ENCODE results near the gene SLC66A2. TPM values are rescaled to one million over a fixed set of nuclear protein-coding genes. Genes with fewer than 3 reads are reported as not detected.

The SLC66A2 gene
- total and polyA plus RNA-seq, 8 donors = 18.1 to 148 (median 24.4) TPM

- Histone ChIP-seq H3K4me1 (no peaks in the 10 kb centered on the region), H3K27me3 (peaks cover 0 to 5% (median 0%) of the 10 kb centered on the region in 3 donors), H3K36me3 (no peaks in the 10 kb centered on the region), H3K9me3 (peaks cover 17 to 84% (median 54%) of the 10 kb centered on the region in 4 donors), H3K27ac (no peak overlapping the region), H3K4me3 (no peak overlapping the region)
- TF ChIP-seq POLR2A (IDR thresholded peaks at IDR 0.05) (no peak), EP300 (IDR thresholded peaks at IDR 0.05) (no peak), POLR2AphosphoS5 (IDR thresholded peaks at IDR 0.05) (no peak)
- TF ChIP-seq, protein P1, sequence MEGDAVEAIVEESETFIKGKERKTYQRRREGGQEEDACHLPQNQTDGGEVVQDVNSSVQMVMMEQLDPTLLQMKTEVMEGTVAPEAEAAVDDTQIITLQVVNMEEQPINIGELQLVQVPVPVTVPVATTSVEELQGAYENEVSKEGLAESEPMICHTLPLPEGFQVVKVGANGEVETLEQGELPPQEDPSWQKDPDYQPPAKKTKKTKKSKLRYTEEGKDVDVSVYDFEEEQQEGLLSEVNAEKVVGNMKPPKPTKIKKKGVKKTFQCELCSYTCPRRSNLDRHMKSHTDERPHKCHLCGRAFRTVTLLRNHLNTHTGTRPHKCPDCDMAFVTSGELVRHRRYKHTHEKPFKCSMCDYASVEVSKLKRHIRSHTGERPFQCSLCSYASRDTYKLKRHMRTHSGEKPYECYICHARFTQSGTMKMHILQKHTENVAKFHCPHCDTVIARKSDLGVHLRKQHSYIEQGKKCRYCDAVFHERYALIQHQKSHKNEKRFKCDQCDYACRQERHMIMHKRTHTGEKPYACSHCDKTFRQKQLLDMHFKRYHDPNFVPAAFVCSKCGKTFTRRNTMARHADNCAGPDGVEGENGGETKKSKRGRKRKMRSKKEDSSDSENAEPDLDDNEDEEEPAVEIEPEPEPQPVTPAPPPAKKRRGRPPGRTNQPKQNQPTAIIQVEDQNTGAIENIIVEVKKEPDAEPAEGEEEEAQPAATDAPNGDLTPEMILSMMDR (IDR thresholded peaks at IDR 0.05) = no peak
- 91 to 93% (median 92%) methylated on average over 14 of the region's 14 CpGs for WGBS, 5 donors
- intact Hi-C loops (cut with DNase I; ENCODE audit: low total_unique reads) = no loop called here
- DNase-seq = no peak
Measured at GRCh38 chr18:79889569-79889968, 61.9 kb downstream of the SLC66A2 start.

DNA sequence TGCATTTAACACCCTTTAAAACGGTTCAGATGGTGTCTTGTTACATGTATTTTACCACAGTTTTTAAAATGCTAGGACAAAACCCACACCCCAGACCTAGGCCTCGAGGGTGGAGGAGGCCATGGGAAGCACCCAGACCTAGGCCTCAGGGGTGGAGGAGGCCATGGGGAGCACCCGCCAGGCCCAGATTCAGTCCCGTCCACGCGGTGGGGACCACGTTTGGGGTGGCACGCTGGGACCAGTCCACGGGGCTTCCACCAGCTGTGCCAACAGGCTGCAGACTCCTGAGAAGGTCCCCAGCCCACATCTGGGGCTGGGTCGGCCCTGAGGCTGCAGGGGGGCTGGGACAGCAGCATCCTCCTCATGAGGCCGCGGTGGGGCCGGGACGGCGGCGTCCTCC, 63.4 kb downstream of the SLC66A2 start:
- DNase-seq = no peak
- peaks cover 0 to 5% (median 0%) of the 10 kb centered on the region in 3 donors for H3K27me3 ChIP-seq
- H3K27ac ChIP-seq = no peak overlapping the region
- H3K4me1 ChIP-seq = no peaks in the 10 kb centered on the region
- intact Hi-C loops (cut with DNase I; ENCODE audit: low total_unique reads) = no loop called here
- WGBS, 5 donors = 83 to 95% (median 89%) methylated on average over 4 to 16 of the region's 16 CpGs
- H3K36me3 ChIP-seq = no peaks in the 10 kb centered on the region
- TF ChIP-seq POLR2AphosphoS5 (IDR thresholded peaks at IDR 0.05) (no peak), EP300 (IDR thresholded peaks at IDR 0.05) (no peak)
- H3K9me3 ChIP-seq = peaks cover 17 to 77% (median 46%) of the 10 kb centered on the region in 4 donors
- H3K4me3 ChIP-seq = no peak overlapping the region

DNA sequence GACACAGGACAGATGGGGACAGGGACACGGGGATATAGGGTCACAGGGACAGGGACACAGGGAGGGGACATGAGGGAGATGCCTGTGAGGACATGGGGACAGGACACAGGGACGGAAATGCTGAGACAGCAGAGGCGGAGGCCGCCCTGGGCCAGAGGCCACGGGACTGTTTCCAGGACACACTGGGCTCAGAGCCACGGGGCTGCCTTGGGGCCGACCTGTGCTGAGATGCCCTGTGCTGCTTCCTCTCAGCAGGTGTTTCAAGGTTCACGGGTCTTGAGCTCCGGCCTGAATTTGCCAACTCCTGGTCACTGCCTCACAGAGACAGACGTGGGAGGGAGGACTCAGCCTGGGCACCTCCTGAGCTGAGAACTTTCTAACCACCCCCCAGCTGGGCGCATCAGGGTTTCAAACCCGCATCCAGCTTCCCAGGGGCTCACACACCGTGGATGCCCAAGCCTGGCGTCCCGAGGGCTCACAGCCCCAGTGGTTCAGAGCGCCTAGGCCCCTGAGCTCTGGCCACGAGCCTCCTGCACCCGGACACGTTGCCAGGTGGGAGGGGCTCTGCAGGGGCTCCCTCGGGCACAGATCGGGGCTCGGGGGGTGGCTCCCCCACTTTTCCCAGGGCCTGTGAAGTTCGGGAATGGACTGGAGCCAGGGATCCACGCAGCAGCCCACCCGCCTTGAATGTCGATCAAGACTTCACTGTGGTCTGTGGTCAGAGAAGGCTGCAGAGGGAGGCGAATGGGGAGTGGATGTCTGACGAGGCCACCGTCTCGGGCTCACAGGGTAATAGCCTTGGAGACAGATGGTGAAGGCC, 64.1 kb downstream of the SLC66A2 start:
- peaks cover 17 to 76% (median 43%) of the 10 kb centered on the region in 4 donors for H3K9me3 ChIP-seq

DNA sequence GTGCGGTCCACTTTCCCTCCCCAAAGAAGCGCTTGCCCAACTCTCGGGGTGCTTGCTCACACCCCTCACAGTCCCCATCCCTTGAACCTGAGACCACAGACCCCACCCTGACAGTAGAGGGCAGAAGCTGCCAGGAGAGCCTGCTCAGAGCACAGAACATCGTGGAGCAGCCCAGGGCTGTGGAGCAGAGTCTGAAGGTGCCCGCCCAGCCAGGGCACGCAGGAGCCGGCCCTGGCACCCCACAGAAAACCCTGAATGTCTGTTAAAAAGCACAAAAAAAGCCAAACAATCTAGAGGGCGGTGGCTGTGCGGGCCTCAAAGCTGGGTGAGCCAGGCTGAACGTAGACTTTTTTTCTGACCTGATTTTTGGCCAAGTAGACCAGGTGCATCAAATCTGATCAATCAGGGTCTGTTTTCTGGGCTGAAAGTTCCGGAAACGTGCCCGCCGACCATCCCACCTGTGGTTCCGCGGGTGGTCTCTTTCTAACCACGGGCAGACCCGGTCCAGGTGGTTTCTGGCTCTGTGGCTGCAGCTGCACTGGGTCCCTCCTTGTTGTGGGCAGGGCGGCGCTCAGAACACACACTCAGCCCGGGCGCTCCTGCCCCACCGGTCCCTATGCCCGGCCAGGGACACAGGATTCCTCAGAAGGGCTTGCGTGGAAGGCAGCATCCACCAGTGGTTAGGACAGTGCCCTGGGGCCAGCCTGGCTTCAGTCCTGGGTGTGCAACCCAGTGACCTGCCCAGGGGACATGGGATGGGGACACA, 66.3 kb downstream of the SLC66A2 start:
- intact Hi-C loops (cut with DNase I; ENCODE audit: low total_unique reads) = no loop called here
- Histone ChIP-seq H3K27ac (no peak overlapping the region), H3K9me3 (peaks cover 7 to 55% (median 23%) of the 10 kb centered on the region in 4 donors), H3K4me1 (no peaks in the 10 kb centered on the region), H3K27me3 (peaks cover 0 to 5% (median 0%) of the 10 kb centered on the region in 3 donors), H3K4me3 (no peak overlapping the region), H3K36me3 (no peaks in the 10 kb centered on the region)
- 88 to 93% (median 92%) methylated on average over 12 to 25 of the region's 25 CpGs for WGBS, 5 donors
- no peak for DNase-seq
- TF ChIP-seq, protein P1 (IDR thresholded peaks at IDR 0.05) = no peak
- TF ChIP-seq EP300 (IDR thresholded peaks at IDR 0.05) = no peak
- no peak for TF ChIP-seq POLR2A (IDR thresholded peaks at IDR 0.05)
- no peak for TF ChIP-seq POLR2AphosphoS5 (IDR thresholded peaks at IDR 0.05)

More for the DNA sequence above, 64.1 kb downstream of the SLC66A2 start:
- no peak for DNase-seq
- 89 to 92% (median 91%) methylated on average over 29 to 30 of the region's 30 CpGs for WGBS, 5 donors
- Histone ChIP-seq H3K4me1 (no peaks in the 10 kb centered on the region), H3K27me3 (peaks cover 0 to 5% (median 0%) of the 10 kb centered on the region in 3 donors), H3K36me3 (no peaks in the 10 kb centered on the region), H3K4me3 (no peak overlapping the region), H3K27ac (no peak overlapping the region)
- intact Hi-C loops (cut with DNase I; ENCODE audit: low total_unique reads) = no loop called here
- TF ChIP-seq, protein P1 (IDR thresholded peaks at IDR 0.05) = no peak
- TF ChIP-seq POLR2A (IDR thresholded peaks at IDR 0.05) (no peak), EP300 (IDR thresholded peaks at IDR 0.05) (no peak), POLR2AphosphoS5 (IDR thresholded peaks at IDR 0.05) (no peak)

Measured in stomach (tissue), 9 donors.